Activated T-helper 1 cell treated with anti-CD3 and anti-CD28 coated beads, Interleukin-12 subunit alpha, Interleukin-12 subunit beta, Interleukin-2, Interleukin-4 antibody, amounts not matched to agents 30 ng/mL and 10 ng/mL and 1 ng/mL, durations not matched to agents 14 hours and 24 hours and 36 hours (primary cell): ENCODE measurements around the gene ARL11. TPM values are rescaled to one million over a fixed set of nuclear protein-coding genes. Genes with fewer than 3 reads are reported as not detected.
"Not testable (repeated sequence)": the region's sequence is repeated elsewhere in the genome, so short reads cannot be mapped to it uniquely, and the experiment has no call there.

Experiments used
- DNase-seq: peaks from one replicate; pipeline ENCODE4 v3.0.0; 2021; ENCODE audit warnings: low spot score
- H3K27ac Mint-ChIP-seq: one replicate; pipeline ENCODE4 v1.8.0; 2021; ENCODE audit warnings: mild to moderate bottlenecking, mixed read lengths
- H3K27me3 Mint-ChIP-seq: one replicate; pipeline ENCODE4 v1.8.0; 2022; ENCODE audit warnings: mild to moderate bottlenecking, moderate library complexity, mixed read lengths; ENCODE audit not compliant: insufficient read depth
- H3K36me3 Mint-ChIP-seq: one replicate; pipeline ENCODE4 v1.8.0; 2021; ENCODE audit warnings: low read depth, mixed read lengths
- H3K4me1 Mint-ChIP-seq: one replicate; pipeline ENCODE4 v1.8.0; 2021; ENCODE audit warnings: low read depth, mixed read lengths
- H3K4me3 Mint-ChIP-seq: one replicate; pipeline ENCODE4 v1.8.0; 2021; ENCODE audit warnings: mild to moderate bottlenecking, moderate library complexity, mixed read lengths
- H3K9me3 Mint-ChIP-seq: one replicate; pipeline ENCODE4 v1.8.0; 2021; ENCODE audit warnings: mixed read lengths
- intact Hi-C: fragments of 100-400 bp; cut with micrococcal nuclease; formaldehyde crosslinking; loops from one replicate; pipeline ENCODE4 v1.15.1; 2024
- total RNA-seq: library from RNA; stranded (reverse); gene quantifications from 2 replicates; pipeline ENCODE4 v1.2.3, GENCODE V29; 2022

ARL11 gene
- total RNA-seq, 1 donor from 2014 or later, result 0.80 TPM

DNA sequence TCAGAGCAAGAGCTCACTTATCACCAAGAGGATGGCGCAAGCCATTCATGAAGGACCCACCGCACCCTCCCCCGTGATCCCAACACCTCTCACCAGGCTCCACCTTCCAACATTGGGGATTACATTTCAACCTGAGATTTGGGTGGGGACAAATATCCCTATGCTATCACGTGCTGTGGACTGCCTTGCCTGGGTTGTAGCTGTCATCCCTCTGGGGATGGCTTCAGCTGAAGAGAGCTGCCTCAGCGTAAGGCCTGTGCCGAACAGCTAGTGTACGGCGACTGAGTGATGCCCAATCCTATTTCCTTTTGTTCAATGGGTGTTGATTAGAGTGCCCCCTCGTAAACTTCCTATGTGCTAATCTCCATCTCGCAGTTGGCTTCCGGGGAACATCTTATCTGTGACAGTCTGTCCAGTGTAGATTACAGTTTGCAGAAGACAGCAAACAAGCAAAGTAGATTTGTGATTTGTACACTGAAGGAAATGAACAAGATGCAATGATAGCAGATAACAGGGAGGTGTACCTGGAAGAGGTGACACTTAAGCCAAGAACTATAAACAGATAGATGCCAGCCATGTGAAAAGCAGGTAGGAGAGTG lies 31.2 kb upstream of the ARL11 start:
- Mint-ChIP-seq H3K4me1 (no peaks in the 10 kb centered on the region), H3K27ac (no peak overlapping the region), H3K27me3 (peaks cover 2% of the 10 kb centered on the region), H3K4me3 (no peak overlapping the region), H3K36me3 (no peaks in the 10 kb centered on the region), H3K9me3 (no peaks in the 10 kb centered on the region)
- intact Hi-C loops, result no loop called here
- DNase-seq, result no peak

DNA sequence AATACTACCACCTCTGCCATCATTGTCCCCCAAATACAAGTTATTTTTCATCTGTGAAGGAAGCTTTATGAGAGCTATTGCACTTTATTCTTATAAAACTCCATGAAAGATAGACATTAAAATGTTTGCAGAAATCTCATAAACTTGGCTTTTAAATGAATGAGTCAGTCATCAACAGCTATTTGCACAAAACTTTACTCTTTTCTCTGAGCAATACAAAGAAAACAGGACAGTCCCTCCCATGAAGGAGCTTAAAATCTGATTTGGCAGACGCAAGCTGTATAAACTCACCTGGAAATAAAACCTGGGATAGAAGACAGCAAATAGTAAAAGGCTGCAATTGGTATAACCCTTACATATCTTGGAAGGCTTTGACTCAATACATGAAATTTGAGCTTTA lies 26.3 kb upstream of the ARL11 start:
- DNase-seq, result no peak
- no peak overlapping the region for H3K4me3 Mint-ChIP-seq
- H3K27me3 Mint-ChIP-seq, result peaks cover 2% of the 10 kb centered on the region
- H3K4me1 Mint-ChIP-seq, result peaks cover 8% of the 10 kb centered on the region
- H3K36me3 Mint-ChIP-seq, result no peaks in the 10 kb centered on the region
- intact Hi-C loops, result no loop called here
- no peak overlapping the region for H3K27ac Mint-ChIP-seq
- no peaks in the 10 kb centered on the region for H3K9me3 Mint-ChIP-seq

DNA sequence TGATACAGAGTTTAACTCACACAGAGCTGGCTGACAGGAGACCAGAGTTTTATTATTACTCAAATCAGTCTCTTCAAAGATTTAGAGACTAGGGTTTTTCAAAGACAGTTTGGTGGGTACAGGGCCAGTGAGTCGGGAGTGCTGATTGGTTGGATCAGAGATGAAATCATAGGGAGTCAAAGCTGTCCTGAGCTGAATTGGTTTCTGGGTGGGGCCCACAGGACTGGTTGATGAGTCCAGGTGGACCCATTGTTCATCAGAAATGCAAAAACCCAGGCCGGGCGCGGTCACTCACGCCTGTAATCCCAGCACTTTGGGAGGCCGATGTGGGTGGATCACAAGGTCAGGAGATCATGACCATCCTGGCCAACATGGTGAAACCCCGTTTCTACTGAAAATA lies 25.7 kb upstream of the ARL11 start:
- DNase-seq, H3K9me3 Mint-ChIP-seq, H3K27ac Mint-ChIP-seq, intact Hi-C loops, H3K4me3 Mint-ChIP-seq, H3K27me3 Mint-ChIP-seq, H3K36me3 Mint-ChIP-seq: not testable (repeated sequence)
- H3K4me1 Mint-ChIP-seq, result peaks cover 13% of the 10 kb centered on the region

DNA sequence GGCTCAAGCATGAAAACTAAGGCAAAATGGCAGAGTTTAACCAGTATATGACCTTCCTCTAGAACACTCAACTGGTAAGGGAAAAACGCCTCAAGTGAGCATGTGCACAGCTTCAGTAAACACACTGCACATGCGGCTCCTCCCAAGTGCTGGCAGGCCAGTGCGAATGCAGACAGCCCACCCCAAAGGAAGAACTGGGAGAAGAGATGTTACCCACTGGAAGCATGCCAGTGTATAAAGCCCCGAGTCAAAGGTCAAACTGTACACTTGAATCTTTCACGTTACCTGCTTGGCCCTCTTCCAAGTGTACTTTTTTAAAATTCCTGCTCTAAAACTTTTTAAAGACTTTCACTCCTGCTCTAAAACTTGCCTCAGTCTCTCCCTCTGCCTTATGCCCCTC lies 23.7 kb upstream of the ARL11 start:
- H3K27me3 Mint-ChIP-seq, result peaks cover under 1% of the 10 kb centered on the region
- intact Hi-C loops, result no loop called here
- no peaks in the 10 kb centered on the region for H3K36me3 Mint-ChIP-seq
- DNase-seq, result no peak
- H3K27ac Mint-ChIP-seq, result no peak overlapping the region
- H3K4me3 Mint-ChIP-seq, result no peak overlapping the region
- H3K9me3 Mint-ChIP-seq, result no peaks in the 10 kb centered on the region
- peaks cover 13% of the 10 kb centered on the region for H3K4me1 Mint-ChIP-seq

DNA sequence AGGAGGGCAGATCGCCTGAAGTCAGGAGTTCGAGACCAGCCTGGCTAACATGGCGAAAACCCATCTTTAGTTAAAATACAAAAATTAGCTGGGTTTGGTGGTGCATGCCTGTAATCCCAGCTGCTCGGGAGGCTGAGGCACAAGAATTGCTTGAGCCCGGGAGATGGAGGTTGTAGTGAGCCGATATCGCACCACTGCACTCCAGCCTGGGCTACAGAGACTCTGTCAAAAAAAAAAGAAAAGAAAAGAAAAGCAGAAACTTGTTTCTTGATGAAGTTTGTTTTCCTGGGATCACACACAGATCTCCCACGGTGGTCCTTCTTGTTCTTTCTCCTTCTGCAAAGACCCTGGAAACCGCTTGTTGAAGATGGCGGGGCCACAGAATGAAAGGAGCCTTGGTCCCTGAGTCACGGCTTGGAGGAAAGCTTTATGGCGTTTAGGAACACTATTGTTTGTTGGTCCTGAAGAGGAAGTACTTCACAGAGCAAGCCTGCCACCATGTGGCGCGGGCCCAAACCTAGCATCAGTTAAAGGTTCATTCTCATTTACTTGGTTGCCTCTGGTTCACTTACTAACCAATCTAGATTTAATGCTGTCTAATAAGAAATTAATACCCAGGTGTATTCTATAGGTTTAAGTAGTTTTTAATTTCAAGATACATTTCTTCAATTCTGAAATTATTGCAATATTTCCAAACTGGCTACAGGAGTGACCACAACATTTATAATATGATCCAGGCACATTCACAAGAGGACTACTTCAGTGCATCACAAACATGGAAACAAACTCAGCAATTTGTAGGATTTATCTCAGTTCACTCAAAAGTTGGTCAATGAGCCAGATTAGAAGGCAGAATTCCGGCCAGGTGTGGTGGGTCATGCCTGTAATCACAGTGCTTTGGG lies 21.3 kb upstream of the ARL11 start:
- H3K27ac Mint-ChIP-seq, result peak overlapping the region; percentile 76
- DNase-seq, result peak; percentile 69
- no peaks in the 10 kb centered on the region for H3K9me3 Mint-ChIP-seq
- H3K36me3 Mint-ChIP-seq, result no peaks in the 10 kb centered on the region
- intact Hi-C loops, result loop anchor here (1.0 to 5.0 kb wide), 8 partner anchors 22 to 510 kb away; partner anchors contain the start of genes CAB39L, PHF11, RCBTB1 and SETDB2
- peaks cover 13% of the 10 kb centered on the region for H3K4me1 Mint-ChIP-seq
- peak overlapping the region; percentile 80 for H3K4me3 Mint-ChIP-seq
- no peaks in the 10 kb centered on the region for H3K27me3 Mint-ChIP-seq

DNA sequence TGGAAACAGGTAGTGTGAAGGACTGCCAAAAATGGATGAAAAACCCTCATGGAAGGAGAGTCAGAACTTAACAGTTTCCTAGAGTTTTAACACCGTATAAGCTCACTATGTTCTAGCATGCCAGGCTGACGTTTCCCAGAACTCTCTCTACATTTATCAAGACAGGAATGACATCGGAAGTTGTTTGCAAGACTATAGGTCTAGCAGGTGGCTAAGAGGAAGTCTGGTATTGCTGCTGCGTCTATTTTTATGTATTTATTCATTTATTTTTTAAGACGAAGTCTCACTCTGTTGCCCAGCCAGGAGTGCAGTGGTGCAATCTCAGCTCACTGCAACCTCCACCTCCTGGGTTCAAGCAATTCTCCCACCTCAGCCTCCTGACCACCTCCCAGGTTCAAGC lies 20.5 kb upstream of the ARL11 start:
- Mint-ChIP-seq H3K27ac (no peak overlapping the region), H3K4me3 (no peak overlapping the region), H3K27me3 (no peaks in the 10 kb centered on the region), H3K9me3 (no peaks in the 10 kb centered on the region), H3K36me3 (no peaks in the 10 kb centered on the region), H3K4me1 (peaks cover 13% of the 10 kb centered on the region)
- intact Hi-C loops, result loop anchor here (1.0 to 5.0 kb wide), 8 partner anchors 22 to 510 kb away; partner anchors contain the start of genes CAB39L, PHF11, RCBTB1 and SETDB2
- no peak for DNase-seq

DNA sequence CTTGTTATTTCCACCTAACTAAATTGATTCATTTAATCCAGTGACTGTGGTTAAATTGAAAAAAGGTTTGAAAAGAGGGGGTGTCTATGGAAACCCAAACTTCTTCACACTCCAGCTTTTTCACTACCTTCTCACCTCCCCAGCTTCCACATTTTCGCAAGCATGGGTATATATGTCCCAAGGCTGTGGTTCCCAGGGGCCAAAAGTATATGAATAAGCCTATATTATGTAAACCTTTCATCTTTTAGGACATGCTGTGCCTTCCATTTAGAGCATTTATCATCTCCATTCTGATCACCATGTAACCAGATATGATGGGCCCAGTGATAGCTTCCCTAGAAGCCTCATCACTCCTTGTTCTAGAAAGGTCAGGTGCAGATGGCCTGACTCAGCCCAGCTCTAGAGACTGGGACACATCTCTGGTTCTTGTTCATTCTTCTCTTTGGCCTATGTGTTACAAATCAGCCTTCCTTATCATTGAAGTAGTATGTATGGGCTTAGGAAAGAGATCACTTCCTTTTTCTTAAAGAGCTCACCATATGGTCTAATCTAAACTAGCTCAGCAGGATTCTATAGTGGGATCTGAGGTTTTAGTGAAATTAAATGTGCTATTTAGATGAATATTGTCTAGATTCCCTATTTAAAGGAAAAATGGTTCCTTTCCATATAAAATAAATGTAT lies 19.5 kb upstream of the ARL11 start:
- Mint-ChIP-seq H3K4me1 (peaks cover 13% of the 10 kb centered on the region), H3K27ac (no peak overlapping the region), H3K36me3 (no peaks in the 10 kb centered on the region)

DNA sequence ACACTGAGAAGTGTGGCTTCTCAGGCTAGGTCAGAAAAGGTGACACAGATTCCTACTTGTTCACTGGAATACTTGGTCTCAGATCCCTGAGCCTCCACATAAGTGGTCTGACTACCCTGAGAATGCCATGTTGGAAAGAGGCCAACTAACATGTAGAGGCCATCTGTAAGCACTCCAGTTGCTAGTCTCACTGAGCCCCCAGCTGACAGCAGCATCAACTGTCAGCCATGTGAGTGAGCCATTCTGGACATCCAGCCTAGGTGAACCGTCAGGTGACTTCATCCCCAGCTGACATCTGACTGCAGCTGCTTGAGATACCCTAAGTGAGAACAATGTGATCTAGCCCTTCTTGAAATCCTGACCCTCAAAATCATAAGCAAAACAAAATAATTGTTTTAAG lies 18.1 kb upstream of the ARL11 start:
- intact Hi-C loops, result no loop called here
- no peaks in the 10 kb centered on the region for H3K36me3 Mint-ChIP-seq
- peaks cover 8% of the 10 kb centered on the region for H3K4me1 Mint-ChIP-seq
- H3K9me3 Mint-ChIP-seq, result no peaks in the 10 kb centered on the region
- DNase-seq, result no peak
- H3K27ac Mint-ChIP-seq, result no peak overlapping the region
- H3K27me3 Mint-ChIP-seq, result no peaks in the 10 kb centered on the region
- no peak overlapping the region for H3K4me3 Mint-ChIP-seq

More for the DNA sequence above, 19.5 kb upstream of the ARL11 start:
- intact Hi-C loops, result loop anchor here (5.0 kb wide), 2 partner anchors 239 to 511 kb away; no protein-coding TSS in a partner anchor
- Mint-ChIP-seq H3K4me3 (no peak overlapping the region), H3K9me3 (no peaks in the 10 kb centered on the region), H3K27me3 (no peaks in the 10 kb centered on the region)
- no peak for DNase-seq

DNA sequence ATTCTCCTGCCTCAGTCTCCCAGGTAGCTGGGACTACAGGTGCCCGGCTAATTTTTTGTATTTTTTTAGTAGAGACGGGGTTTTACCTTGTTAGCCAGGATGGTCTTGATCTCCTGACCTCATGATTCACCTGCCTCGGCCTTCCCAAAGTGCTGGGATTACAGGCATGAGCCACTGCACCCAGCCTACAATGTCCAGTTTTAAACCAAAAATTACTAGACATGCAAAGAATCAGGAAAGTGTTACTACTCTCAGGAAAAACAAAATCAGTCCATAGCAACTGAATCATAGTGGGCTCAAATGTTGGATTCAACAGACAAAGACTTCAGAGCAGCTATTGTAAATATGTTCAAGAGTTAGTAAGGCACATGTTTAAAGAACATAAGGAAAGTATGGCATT lies 16.3 kb upstream of the ARL11 start:
- intact Hi-C loops, H3K4me1 Mint-ChIP-seq, H3K4me3 Mint-ChIP-seq, H3K27ac Mint-ChIP-seq, H3K36me3 Mint-ChIP-seq, H3K9me3 Mint-ChIP-seq, DNase-seq, H3K27me3 Mint-ChIP-seq: not testable (repeated sequence)

DNA sequence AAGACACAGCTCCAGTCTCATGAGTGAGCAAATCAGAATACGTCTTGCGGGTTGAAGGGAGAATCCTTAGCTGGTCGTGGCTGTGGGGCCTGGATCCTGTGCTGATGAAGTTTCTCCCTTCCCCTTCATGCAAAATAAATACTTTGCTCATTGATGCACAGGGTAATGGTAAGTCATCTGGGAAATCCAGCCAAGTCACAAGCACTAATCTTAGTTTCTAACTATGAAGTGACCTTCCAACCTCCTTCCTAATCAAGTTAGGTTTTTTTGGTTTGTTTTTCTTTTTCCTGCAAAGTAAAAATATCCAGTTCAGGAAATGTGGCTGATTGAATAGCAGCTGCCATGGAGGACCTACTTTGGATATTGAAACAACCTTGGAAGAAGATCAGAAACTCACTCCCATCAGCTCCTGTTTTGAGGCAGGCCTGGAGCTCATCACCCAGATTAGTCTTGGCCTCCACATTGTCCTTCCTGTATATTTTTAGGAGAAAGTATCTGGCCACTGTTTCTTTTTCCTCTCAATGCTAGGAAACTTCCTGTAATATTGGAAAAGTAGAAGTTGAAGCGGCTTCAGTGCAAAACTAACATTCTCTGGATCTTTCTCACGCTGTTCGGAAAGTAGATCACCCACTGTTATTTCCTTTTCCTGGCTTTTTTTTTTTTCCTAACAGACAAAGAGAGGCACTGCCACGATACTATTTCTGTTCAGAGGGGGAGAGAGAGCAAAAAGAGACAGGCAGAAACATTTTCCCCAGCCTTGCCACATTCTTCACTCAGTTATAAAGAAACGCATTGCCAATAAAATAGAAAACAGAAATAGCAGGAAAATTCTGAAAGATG lies 12.3 kb upstream of the ARL11 start:
- no peaks in the 10 kb centered on the region for H3K36me3 Mint-ChIP-seq
- no peaks in the 10 kb centered on the region for H3K27me3 Mint-ChIP-seq
- no peak overlapping the region for H3K27ac Mint-ChIP-seq
- H3K9me3 Mint-ChIP-seq, result no peaks in the 10 kb centered on the region
- H3K4me3 Mint-ChIP-seq, result no peak overlapping the region
- DNase-seq, result no peak
- intact Hi-C loops, result no loop called here
- no peaks in the 10 kb centered on the region for H3K4me1 Mint-ChIP-seq

DNA sequence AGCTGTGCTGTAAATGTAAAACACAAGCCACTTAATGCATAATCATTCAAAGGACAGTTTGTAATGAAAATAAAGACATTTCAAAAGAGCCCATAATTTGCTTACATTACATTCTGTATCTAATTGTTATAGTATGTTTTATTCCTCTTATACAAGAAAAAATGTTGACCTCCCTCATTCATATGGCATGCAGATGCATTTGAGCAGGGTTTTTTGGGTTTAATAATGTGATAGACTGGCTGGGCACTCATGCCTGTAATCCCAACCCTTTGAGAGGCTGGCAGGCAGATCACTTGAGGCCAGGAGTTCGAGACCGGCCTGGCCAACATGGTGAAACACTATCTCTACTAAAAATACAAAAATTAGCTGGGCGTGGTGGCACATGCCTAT lies 11.6 kb upstream of the ARL11 start:
- Mint-ChIP-seq H3K27me3 (no peaks in the 10 kb centered on the region), H3K27ac (no peak overlapping the region), H3K4me3 (no peak overlapping the region), H3K9me3 (no peaks in the 10 kb centered on the region), H3K4me1 (no peaks in the 10 kb centered on the region), H3K36me3 (no peaks in the 10 kb centered on the region)
- intact Hi-C loops, result no loop called here
- DNase-seq, result no peak

DNA sequence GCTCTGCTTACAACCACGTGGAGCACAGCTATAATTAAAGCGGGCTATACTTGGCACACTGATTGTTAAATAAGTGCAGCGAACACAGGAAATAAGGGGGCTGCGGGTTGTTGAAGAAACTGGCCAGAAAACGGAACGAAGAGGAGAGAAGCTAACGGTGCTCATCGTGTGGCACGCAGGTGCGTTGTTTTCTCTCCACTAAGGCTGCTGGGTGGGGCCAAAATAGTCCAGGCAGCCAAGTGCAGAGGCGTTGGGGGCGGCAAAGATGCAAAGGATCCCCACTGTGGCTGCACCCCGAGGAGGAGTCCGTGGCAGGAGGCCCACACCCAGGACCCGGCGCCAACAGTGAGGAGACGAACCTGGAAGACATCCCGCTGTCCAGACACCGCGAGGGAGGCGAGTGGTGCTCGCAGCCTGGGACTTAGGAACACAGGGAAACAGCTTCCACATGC lies 8.1 kb upstream of the ARL11 start:
- Mint-ChIP-seq H3K36me3 (no peaks in the 10 kb centered on the region), H3K9me3 (no peaks in the 10 kb centered on the region), H3K4me1 (no peaks in the 10 kb centered on the region), H3K27ac (no peak overlapping the region), H3K27me3 (peaks cover 2% of the 10 kb centered on the region), H3K4me3 (peak overlapping the region; percentile 13)
- intact Hi-C loops, result no loop called here
- DNase-seq, result no peak
